A549 (cell line): ENCODE results near the gene XYLT1. TPM values are rescaled to one million over a fixed set of nuclear protein-coding genes. Genes with fewer than 3 reads are reported as not detected.

Experiments used
- ATAC-seq, 2 experiments: fragments of 200-7000 bp in 1 of 2; fragments of >200 bp in 1 of 2; cut with Nextera tagmentation in 1 of 2; cut with Tn5 transposase in 1 of 2; 3 replicates each; pipeline versions ENCODE4 v1.8.0 to v1.9.1; 2018 to 2020; ENCODE audit warnings: mild to moderate bottlenecking in 1 of 2, moderate library complexity in 1 of 2
- CTCF ChIA-PET: fragments of 300-600 bp; sonication (Branson Sonifier 250); formaldehyde crosslinking; extraction: SDS; loops from one replicate; lab custom pipeline; 2021; ENCODE audit warnings: antibody characterized with exemption, inconsistent platforms; lab: Yijun Ruan, JAX
- POLR2A ChIA-PET: fragments of 350-600 bp; formaldehyde crosslinking; extraction: SDS; loops from one replicate; lab custom pipeline; 2021; ENCODE audit warnings: antibody characterized with exemption, inconsistent platforms; lab: Yijun Ruan, JAX
- DNase-seq, 2 experiments: peaks; one replicate each; pipeline versions ENCODE4 v3.0.0 to v3.0.0-alpha.2; 2011 to 2016; ENCODE audit warnings: low read depth in 1 of 2, low spot score in 1 of 2
- FAIRE-seq: peaks from 2 replicates; lab custom pipeline; 2011; peaks lifted over from hg19 to GRCh38; lab: Jason Lieb, UNC
- H3K27ac ChIP-seq, 2 experiments: fragments of >200 bp; sonication (Bioruptor Twin); formaldehyde crosslinking; 3 replicates each; pipeline ENCODE4 v1.5.1; 2016 to 2017
- H3K4me1 ChIP-seq: fragments of >200 bp; sonication (Bioruptor Twin); formaldehyde crosslinking; 3 replicates; pipeline ENCODE4 v1.6.1; 2016
- H3K4me2 ChIP-seq: fragments of >200 bp; sonication (Bioruptor Twin); formaldehyde crosslinking; 3 replicates; pipeline ENCODE4 v1.6.1; 2016
- H3K4me3 ChIP-seq: fragments of >200 bp; sonication (Bioruptor Twin); formaldehyde crosslinking; 3 replicates; pipeline ENCODE4 v1.5.1; 2016
- H3K9me3 ChIP-seq: fragments of >200 bp; sonication (Bioruptor Twin); formaldehyde crosslinking; 3 replicates; pipeline ENCODE4 v1.6.1; 2016
- CBX8 ChIP-seq: fragments of 200-600 bp; sonication (generic); IDR thresholded peaks from 2 replicates; pipeline ENCODE4 v1.6.1; 2016
- CHD2 ChIP-seq: fragments of 150-350 bp; IDR thresholded peaks from 2 replicates; pipeline ENCODE4 v1.6.1; 2014; ENCODE audit warnings: low read length; ENCODE audit not compliant: partially characterized antibody
- GATA3 ChIP-seq: IDR thresholded peaks from 2 replicates; pipeline ENCODE4 v1.6.1; 2012; ENCODE audit warnings: borderline replicate concordance
- HOXB5 ChIP-seq: fragments of 250-450 bp; sonication (Bioruptor Pico); IDR thresholded peaks from 2 replicates; pipeline ENCODE4 v1.5.0; 2020; ENCODE audit warnings: mild to moderate bottlenecking, moderate library complexity
- MYC ChIP-seq: IDR thresholded peaks from 2 replicates; pipeline ENCODE4 v1.6.1; 2012; ENCODE audit warnings: mild to moderate bottlenecking, inconsistent platforms, low read length, improper control_type of control experiment, borderline replicate concordance
- NPAS2 ChIP-seq: fragments of 250-450 bp; sonication (Bioruptor Pico); IDR thresholded peaks from 2 replicates; pipeline ENCODE4 v1.8.0; 2022; ENCODE audit warnings: mild to moderate bottlenecking, moderate library complexity, borderline replicate concordance
- POLR2A ChIP-seq: IDR thresholded peaks from 2 replicates; pipeline ENCODE4 v1.6.1; 2012; ENCODE audit warnings: mild to moderate bottlenecking, low read length
- POLR2AphosphoS2 ChIP-seq: conservative IDR thresholded peaks from 2 replicates; pipeline ENCODE4 v1.6.1; 2012; ENCODE audit warnings: low read length, improper control_type of control experiment, inconsistent platforms
- RNF2 ChIP-seq: fragments of 200-600 bp; sonication (generic); IDR thresholded peaks from 2 replicates; pipeline ENCODE4 v1.6.1; 2016; ENCODE audit warnings: low read depth, mild to moderate bottlenecking, antibody characterized with exemption, moderate library complexity, borderline replicate concordance
- SREBF2 ChIP-seq: fragments of 450-650 bp; IDR thresholded peaks from 2 replicates; pipeline ENCODE4 v1.6.1; 2014; ENCODE audit warnings: mild to moderate bottlenecking, moderate library complexity
- TP53 ChIP-seq: fragments of 250-450 bp; sonication (Bioruptor Pico); IDR thresholded peaks from 2 replicates; pipeline ENCODE4 v1.5.0; 2021; ENCODE audit warnings: mild to moderate bottlenecking, moderate library complexity
- ZC3H11A ChIP-seq: fragments of 450-650 bp; IDR thresholded peaks from 2 replicates; pipeline ENCODE4 v1.6.1; 2014; ENCODE audit warnings: antibody characterized with exemption, mild to moderate bottlenecking
- ZFP36 ChIP-seq: fragments of 450-650 bp; IDR thresholded peaks from 2 replicates; pipeline ENCODE4 v1.6.1; 2014; ENCODE audit warnings: borderline replicate concordance; ENCODE audit not compliant: partially characterized antibody
- WGBS: methylation state at CpG from one replicate; pipeline ENCODE4 v1.1.6; 2017; ENCODE audit errors: missing lambda C conversion rate; 5-methylcytosine and 5-hydroxymethylcytosine counted together
- polyA plus RNA-seq, 4 experiments: library from polyadenylated mRNA; depleted of rRNA in 3 of 4; stranded (reverse); fragments of >200 nt; fragmentation: RNase III in 1 of 4; extraction: RNeasy Plus Mini Kit Qiagen cat#74134 plus additional on column Dnase treatment in 1 of 4; gene quantifications; 2 replicates in 3 of 4; 3 replicates in 1 of 4; pipeline ENCODE4 v1.2.3, GENCODE V29; 2011 to 2017
- TF ChIP-seq, protein P1 (sequence below): fragments of 450-650 bp; IDR thresholded peaks from 2 replicates; pipeline ENCODE4 v1.6.1; 2014; ENCODE audit warnings: antibody characterized with exemption
- TF ChIP-seq, protein P2 (sequence below): fragments of 150-350 bp; IDR thresholded peaks from 2 replicates; pipeline ENCODE4 v1.6.1; 2014; ENCODE audit warnings: low read depth, mild to moderate bottlenecking, low read length
- TF ChIP-seq, protein P3 (sequence below): fragments of >200 bp; sonication (Bioruptor Twin); formaldehyde crosslinking; IDR thresholded peaks from 3 replicates; pipeline ENCODE4 v1.6.1; 2016
- TF ChIP-seq, protein P4 (sequence below): fragments of 250-450 bp; sonication (Bioruptor Pico); IDR thresholded peaks from 2 replicates; pipeline ENCODE4 v1.5.0; 2021; ENCODE audit warnings: mild to moderate bottlenecking, moderate library complexity, borderline replicate concordance

The XYLT1 gene
- polyA plus RNA-seq, 2 of the 4 experiments (the other 2 are of a cell fraction), result 0.78 to 0.88 TPM

DNA sequence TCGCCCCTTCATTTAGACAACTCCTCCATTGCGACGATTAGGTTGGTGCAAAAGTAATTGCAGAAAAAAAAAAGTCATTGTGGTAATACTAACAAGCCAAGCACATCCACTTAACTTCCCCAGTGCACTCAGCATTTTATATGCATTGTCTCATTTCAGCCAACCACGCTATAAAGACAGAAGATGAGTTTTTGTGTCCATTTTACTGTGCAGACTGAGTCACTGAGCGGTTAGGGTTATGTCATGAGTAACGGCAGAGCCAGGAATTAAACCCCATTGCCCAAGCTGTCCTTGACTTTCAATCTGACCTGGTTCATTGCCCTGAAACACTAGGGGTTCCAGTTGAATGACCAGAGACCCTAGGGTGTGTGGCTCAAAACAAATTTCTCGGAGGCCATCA, 218.7 kb downstream of the XYLT1 start:
- CTCF ChIA-PET, result interaction anchor here (0.6 kb wide), 1 partner anchor 258 kb away, joined by 3 read pairs; no protein-coding TSS in a partner anchor
- no peaks in the 10 kb centered on the region for H3K9me3 ChIP-seq
- no peaks in the 10 kb centered on the region for H3K4me1 ChIP-seq
- no peak overlapping the region for H3K27ac ChIP-seq
- TF ChIP-seq, protein P1, sequence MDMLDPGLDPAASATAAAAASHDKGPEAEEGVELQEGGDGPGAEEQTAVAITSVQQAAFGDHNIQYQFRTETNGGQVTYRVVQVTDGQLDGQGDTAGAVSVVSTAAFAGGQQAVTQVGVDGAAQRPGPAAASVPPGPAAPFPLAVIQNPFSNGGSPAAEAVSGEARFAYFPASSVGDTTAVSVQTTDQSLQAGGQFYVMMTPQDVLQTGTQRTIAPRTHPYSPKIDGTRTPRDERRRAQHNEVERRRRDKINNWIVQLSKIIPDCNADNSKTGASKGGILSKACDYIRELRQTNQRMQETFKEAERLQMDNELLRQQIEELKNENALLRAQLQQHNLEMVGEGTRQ, result no peak
- TF ChIP-seq TP53, result no peak
- TF ChIP-seq MYC, result no peak
- TF ChIP-seq NPAS2, result no peak
- TF ChIP-seq CHD2, result no peak
- no peak for TF ChIP-seq HOXB5 (CRISPR knock-in tag)
- TF ChIP-seq, protein P2, sequence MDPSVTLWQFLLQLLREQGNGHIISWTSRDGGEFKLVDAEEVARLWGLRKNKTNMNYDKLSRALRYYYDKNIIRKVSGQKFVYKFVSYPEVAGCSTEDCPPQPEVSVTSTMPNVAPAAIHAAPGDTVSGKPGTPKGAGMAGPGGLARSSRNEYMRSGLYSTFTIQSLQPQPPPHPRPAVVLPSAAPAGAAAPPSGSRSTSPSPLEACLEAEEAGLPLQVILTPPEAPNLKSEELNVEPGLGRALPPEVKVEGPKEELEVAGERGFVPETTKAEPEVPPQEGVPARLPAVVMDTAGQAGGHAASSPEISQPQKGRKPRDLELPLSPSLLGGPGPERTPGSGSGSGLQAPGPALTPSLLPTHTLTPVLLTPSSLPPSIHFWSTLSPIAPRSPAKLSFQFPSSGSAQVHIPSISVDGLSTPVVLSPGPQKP, result no peak
- no peak for TF ChIP-seq ZC3H11A
- TF ChIP-seq, protein P3, sequence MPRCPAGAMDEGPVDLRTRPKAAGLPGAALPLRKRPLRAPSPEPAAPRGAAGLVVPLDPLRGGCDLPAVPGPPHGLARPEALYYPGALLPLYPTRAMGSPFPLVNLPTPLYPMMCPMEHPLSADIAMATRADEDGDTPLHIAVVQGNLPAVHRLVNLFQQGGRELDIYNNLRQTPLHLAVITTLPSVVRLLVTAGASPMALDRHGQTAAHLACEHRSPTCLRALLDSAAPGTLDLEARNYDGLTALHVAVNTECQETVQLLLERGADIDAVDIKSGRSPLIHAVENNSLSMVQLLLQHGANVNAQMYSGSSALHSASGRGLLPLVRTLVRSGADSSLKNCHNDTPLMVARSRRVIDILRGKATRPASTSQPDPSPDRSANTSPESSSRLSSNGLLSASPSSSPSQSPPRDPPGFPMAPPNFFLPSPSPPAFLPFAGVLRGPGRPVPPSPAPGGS, result no peak
- TF ChIP-seq CBX8, result no peak
- TF ChIP-seq GATA3, result no peak
- POLR2A ChIA-PET, result no interaction called here
- 30% methylated on average over 7 of the region's 7 CpGs for WGBS
- no peak for ATAC-seq
- no peak for DNase-seq
- H3K4me3 ChIP-seq, result no peak overlapping the region
- no peak for FAIRE-seq
- no peak overlapping the region for H3K4me2 ChIP-seq

DNA sequence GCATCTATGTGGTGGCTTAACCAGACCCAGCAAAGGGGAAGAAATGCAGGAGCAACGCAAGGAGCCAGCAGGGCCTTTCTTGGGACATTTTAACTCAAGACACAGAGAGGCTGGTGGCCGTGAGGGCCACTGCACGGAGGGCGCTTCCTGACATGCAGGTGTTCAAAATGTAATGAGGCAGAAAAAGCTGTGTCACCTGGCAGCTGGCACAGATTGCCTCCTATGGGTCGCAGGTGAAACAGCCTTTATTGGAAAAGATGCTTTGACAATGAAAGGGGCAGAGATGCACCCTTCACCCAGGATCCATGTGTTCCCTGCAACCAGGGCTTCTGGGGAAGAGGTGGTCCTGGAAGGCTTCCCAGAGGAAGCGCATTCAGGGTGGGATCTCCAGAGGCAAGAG, 219.3 kb downstream of the XYLT1 start:
- Histone ChIP-seq H3K4me3 (no peak overlapping the region), H3K4me1 (no peaks in the 10 kb centered on the region), H3K4me2 (no peak overlapping the region), H3K27ac (no peak overlapping the region), H3K9me3 (no peaks in the 10 kb centered on the region)
- no peak for TF ChIP-seq ZFP36
- ChIA-PET POLR2A (no interaction called here), CTCF (no interaction called here)
- ATAC-seq (no peak), DNase-seq (no peak), FAIRE-seq (no peak)
- WGBS, result 20% methylated on average over 5 of the region's 6 CpGs

DNA sequence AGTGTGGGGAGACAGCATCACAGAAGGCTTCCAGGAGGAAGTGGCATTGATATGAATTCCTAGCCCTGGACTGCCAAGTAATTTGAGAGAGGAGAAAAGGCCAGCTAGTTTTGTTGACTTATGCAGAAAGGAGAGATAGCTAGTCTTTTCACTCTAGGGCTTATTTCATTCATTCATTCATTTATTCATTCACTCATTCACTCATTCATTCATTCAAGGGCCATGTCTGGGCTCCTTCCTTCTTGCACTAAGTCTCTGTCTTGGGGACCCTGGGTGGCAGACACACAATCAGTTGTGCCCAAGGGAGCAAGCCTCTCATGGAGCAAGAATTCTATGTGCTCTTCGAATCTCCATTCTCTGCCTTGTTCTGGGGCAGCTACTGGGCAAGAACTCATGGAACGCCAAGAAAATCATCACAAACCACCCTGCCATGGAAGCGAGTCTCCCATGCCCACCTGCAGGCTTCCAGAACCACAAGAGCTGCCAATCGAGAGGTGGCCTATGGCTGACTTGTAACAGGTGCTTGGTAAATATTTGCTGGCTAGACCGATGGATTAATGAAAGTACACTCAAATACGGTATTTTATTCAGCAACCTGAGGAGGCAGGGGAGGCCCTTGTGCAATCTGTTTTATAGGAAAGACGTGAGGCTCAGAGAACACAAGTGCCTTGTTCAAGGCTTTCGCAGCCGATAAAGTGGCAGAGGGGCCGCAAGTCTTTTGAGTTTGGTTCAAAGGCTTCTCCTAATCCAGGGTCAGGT, 223.6 kb downstream of the XYLT1 start:
- ATAC-seq (no peak), DNase-seq (no peak), FAIRE-seq (no peak)
- Histone ChIP-seq H3K4me3 (no peak overlapping the region), H3K27ac (no peak overlapping the region), H3K9me3 (no peaks in the 10 kb centered on the region), H3K4me1 (no peaks in the 10 kb centered on the region), H3K4me2 (no peak overlapping the region)
- CTCF ChIA-PET, result interaction anchor here (0.6 kb wide), 1 partner anchor 42 kb away, joined by 3 read pairs; no protein-coding TSS in a partner anchor
- POLR2A ChIA-PET, result no interaction called here
- 40% methylated on average over 10 of the region's 10 CpGs for WGBS
- TF ChIP-seq SREBF2, result no peak
- TF ChIP-seq POLR2A, result no peak
- TF ChIP-seq, protein P4, sequence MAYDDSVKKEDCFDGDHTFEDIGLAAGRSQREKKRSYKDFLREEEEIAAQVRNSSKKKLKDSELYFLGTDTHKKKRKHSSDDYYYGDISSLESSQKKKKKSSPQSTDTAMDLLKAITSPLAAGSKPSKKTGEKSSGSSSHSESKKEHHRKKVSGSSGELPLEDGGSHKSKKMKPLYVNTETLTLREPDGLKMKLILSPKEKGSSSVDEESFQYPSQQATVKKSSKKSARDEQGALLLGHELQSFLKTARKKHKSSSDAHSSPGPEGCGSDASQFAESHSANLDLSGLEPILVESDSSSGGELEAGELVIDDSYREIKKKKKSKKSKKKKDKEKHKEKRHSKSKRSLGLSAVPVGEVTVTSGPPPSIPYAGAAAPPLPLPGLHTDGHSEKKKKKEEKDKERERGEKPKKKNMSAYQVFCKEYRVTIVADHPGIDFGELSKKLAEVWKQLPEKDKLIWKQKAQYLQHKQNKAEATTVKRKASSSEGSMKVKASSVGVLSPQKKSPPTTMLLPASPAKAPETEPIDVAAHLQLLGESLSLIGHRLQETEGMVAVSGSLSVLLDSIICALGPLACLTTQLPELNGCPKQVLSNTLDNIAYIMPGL (CRISPR knock-in tag), result no peak
- no peak for TF ChIP-seq RNF2
- TF ChIP-seq POLR2AphosphoS2, result no peak
- no peak for TF ChIP-seq ZFP36
